Thyroid gland (tissue), 4 donors: ENCODE measurements around the gene GADD45GIP1. TPM values are rescaled to one million over a fixed set of nuclear protein-coding genes. Genes with fewer than 3 reads are reported as not detected.
"Not testable (repeated sequence)": the region's sequence is repeated elsewhere in the genome, so short reads cannot be mapped to it uniquely, and the experiment has no call there.

Experiments
- DNase-seq, 2 donors: peaks; one replicate each; pipeline ENCODE4 v3.0.0-alpha.2; 2019
- H3K27ac ChIP-seq, 3 donors: fragments of 200-600 bp; sonication (generic); 1 replicate in 2 of 3; 2 replicates in 1 of 3; pipeline ENCODE4 v1.5.1; 2016 to 2019; ENCODE audit warnings: mild to moderate bottlenecking in 1 of 3, moderate library complexity in 1 of 3
- H3K27me3 ChIP-seq: fragments of 200-600 bp; sonication (generic); one replicate; pipeline ENCODE4 v1.5.1; 2019
- H3K36me3 ChIP-seq, 2 donors: fragments of 200-600 bp; sonication (generic); one replicate each; pipeline ENCODE4 v1.5.1; 2016 to 2019
- H3K4me1 ChIP-seq, 2 donors: fragments of 200-600 bp; sonication (generic); one replicate each; pipeline ENCODE4 v1.5.1; 2017 to 2019
- H3K4me3 ChIP-seq, 3 donors: fragments of 200-600 bp; sonication (generic); replicated peaks in 1 of 3; 1 replicate in 2 of 3; 2 replicates in 1 of 3; pipeline ENCODE4 v1.5.1; 2016; ENCODE audit warnings: mild to moderate bottlenecking in 1 of 3
- H3K9me3 ChIP-seq: fragments of 200-600 bp; sonication (generic); one replicate; pipeline ENCODE4 v1.5.1; 2017
- CTCF ChIP-seq, 6 experiments: fragments of 200-600 bp in 3 of 6; fragments of 450-650 bp in 3 of 6; sonication (generic) in 3 of 6; IDR thresholded peaks; one replicate each; pipeline ENCODE4 v1.5.1; 2016 to 2019; ENCODE audit warnings: antibody characterized with exemption in 6 of 6, mild to moderate bottlenecking in 2 of 6, inconsistent platforms in 1 of 6, moderate library complexity in 1 of 6
- POLR2A ChIP-seq, 2 donors: fragments of 450-650 bp; IDR thresholded peaks; one replicate each; pipeline ENCODE4 v1.6.1; 2017; ENCODE audit warnings: antibody characterized with exemption in 2 of 2, mild to moderate bottlenecking in 2 of 2, moderate library complexity in 1 of 2
- WGBS, 2 donors: methylation state at CpG; one replicate each; pipeline ENCODE4 v1.1.5; 2017; 5-methylcytosine and 5-hydroxymethylcytosine counted together
- intact Hi-C: fragments of 100-400 bp; cut with DNase I; formaldehyde crosslinking; loops from one replicate; pipeline ENCODE4 v1.15.1; 2023
- total RNA-seq, 4 donors: library from RNA; depleted of rRNA; stranded (reverse); fragments of >200 nt; gene quantifications; one replicate each; pipeline ENCODE4 v1.2.3, GENCODE V29; 2016

The GADD45GIP1 gene
- total RNA-seq, 4 donors from 2014 or later: 31.8 to 68.3 (median 55.2) TPM

DNA sequence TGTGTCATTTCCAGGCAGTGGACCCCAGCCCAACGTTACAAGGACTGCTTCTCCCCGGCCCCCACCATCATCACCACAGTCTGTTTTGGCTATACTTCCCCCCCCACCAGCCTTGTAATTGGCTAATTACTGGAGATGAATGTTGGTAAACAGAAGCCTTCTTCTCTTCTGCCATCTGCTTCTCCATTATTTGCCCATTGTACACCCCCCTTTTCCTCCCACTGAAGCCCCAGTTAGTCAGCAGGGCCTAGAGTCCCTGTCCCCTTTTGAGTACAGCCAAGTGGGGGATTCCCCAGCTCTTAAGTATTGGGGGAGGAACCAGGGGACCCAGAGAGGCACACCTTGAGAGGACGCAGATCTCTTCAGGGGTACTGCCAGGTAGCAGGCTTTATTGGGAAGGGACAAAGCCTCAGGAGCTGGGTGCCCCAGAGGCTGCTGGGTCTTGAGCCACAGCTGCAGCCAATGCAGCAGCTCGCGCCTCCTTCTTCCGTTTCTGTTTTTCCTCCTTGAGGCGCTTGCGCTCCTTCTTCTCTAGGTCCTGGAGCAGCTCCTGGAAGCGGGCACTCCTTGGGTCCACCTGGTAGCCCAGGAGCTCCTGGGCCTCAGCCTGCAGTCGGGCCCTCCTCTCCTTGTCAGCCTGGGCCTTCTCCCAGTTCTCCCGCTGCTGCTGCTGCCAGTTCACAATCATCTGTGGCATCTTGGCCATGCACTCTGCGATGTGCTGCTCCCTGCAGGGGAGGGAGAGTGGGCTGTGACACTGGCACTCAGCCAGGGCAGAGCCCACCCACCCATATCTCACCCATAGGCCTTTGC is 3.0 kb downstream of the GADD45GIP1 start:
- Histone ChIP-seq H3K4me3 (no peak overlapping the region), H3K36me3 (peaks cover 39 to 44% of the 10 kb centered on the region in 2 donors), H3K27me3 (no peaks in the 10 kb centered on the region), H3K4me1 (peaks cover 9 to 27% of the 10 kb centered on the region in 2 donors), H3K27ac (peak overlapping the region in 2 of 3 donors; percentile 34 to 59), H3K9me3 (no peaks in the 10 kb centered on the region)
- no peak for DNase-seq
- intact Hi-C loops: no loop called here
- 70 to 76% methylated on average over 10 to 12 of the region's 12 CpGs for WGBS, 2 donors
- TF ChIP-seq CTCF (IDR thresholded peaks at IDR 0.05) (no peak), POLR2A (IDR thresholded peaks at IDR 0.05) (no peak)

DNA sequence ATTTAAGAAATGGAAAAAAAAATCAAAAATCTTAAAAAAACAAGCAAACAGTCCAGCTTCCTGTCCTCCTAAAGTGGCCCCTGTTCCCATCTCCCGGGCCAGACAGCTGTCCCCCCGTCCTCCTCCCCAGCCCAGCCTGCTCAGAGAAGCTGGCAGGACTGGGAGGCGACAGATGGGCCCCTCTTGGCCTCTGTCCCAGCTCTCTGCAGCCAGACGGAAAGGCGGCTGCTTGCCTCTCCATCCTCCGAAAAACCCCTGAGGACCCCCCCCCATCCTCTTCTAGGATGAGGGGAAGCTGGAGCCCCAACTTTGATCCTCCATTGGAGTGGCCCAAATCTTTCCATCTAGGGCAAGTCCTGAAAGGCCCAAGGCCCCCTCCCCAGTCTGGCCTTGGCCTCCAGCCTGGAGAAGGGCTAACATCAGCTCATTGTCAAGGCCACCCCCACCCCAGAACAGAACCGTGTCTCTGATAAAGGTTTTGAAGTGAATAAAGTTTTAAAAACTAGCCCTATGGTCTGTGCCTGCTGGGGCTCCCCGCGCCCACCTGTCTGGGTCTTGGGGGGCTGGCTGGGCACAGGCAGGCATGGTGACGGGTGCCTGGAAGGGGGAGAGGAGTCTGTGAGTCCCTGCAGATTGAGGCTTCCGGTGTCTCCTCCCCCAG is 3.8 kb downstream of the GADD45GIP1 start:
- TF ChIP-seq POLR2A (IDR thresholded peaks at IDR 0.05): no peak
- TF ChIP-seq CTCF (IDR thresholded peaks at IDR 0.05): no peak
- intact Hi-C loops: no loop called here
- no peak for DNase-seq
- Histone ChIP-seq H3K27ac (peak overlapping the region in 2 of 3 donors; percentile 34 to 59), H3K27me3 (no peaks in the 10 kb centered on the region), H3K9me3 (no peaks in the 10 kb centered on the region), H3K36me3 (peaks cover 46 to 52% of the 10 kb centered on the region in 2 donors), H3K4me3 (no peak overlapping the region), H3K4me1 (peaks cover 9 to 27% of the 10 kb centered on the region in 2 donors)
- WGBS, 2 donors: 53 to 60% methylated on average over 11 of the region's 11 CpGs

DNA sequence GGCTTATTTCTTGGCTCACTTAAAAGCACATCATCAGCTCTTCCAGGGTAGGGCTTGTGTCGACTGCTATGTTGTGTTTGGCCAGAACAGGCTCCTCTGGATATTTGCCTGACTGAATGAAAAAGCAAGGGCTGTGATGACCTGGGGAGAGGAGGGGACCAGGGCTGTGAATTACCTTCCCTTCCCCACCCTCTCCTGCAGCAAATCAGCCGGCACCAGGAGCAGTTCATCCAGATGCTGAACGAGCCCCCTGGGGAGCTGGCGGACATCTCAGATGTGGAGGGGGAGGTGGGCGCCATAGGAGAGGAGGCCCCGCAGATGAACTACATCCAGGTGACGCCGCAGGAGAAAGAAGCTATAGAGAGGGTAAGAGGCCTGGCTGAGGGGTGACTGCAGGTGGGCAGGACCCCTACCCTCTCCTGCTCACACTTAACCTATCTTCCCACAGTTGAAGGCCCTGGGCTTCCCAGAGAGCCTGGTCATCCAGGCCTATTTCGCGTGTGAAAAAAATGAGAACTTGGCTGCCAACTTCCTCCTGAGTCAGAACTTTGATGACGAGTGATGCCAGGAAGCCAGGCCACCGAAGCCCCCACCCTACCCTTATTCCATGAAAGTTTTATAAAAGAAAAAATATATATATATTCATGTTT is 4.4 kb downstream of the GADD45GIP1 start:
- WGBS, 2 donors: 63 to 73% methylated on average over 12 of the region's 12 CpGs
- TF ChIP-seq POLR2A (IDR thresholded peaks at IDR 0.05) (no peak), CTCF (IDR thresholded peaks at IDR 0.05) (no peak)
- H3K9me3 ChIP-seq: no peaks in the 10 kb centered on the region
- H3K27ac ChIP-seq: peak overlapping the region in 2 of 3 donors; percentile 34 to 59
- H3K36me3 ChIP-seq: peaks cover 52 to 56% of the 10 kb centered on the region in 2 donors
- no peak overlapping the region for H3K4me3 ChIP-seq
- H3K27me3 ChIP-seq: no peaks in the 10 kb centered on the region
- H3K4me1 ChIP-seq: peaks cover 9 to 27% of the 10 kb centered on the region in 2 donors
- intact Hi-C loops: no loop called here
- no peak for DNase-seq

DNA sequence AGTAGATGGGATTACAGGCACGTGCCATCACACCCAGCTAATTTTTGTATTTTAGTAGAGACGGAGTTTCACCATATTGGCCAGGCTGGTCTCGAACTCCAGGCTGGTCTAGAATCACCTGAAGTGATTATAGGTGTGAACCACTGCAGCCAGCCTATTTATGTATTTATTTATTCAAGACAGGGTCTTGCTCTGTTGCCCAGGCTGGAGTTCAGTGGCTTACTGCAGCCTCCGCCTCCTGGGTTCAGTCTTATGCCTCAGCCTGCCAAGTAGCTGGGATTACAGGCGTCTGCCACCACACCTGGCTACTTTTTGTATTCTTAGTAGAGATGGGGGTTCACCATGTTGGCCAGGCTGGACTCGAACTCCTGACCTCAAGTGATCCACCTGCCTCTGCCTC is 5.0 kb downstream of the GADD45GIP1 start:
- intact Hi-C loops, H3K4me3 ChIP-seq, DNase-seq, H3K9me3 ChIP-seq, H3K27me3 ChIP-seq: not testable (repeated sequence)
- 95 to 97% methylated on average over 6 of the region's 6 CpGs for WGBS, 2 donors
- Histone ChIP-seq H3K27ac (peak overlapping the region in 1 of 3 donors; percentile 34), H3K4me1 (peaks cover 11 to 28% of the 10 kb centered on the region in 2 donors), H3K36me3 (peaks cover 52 to 56% of the 10 kb centered on the region in 2 donors)

DNA sequence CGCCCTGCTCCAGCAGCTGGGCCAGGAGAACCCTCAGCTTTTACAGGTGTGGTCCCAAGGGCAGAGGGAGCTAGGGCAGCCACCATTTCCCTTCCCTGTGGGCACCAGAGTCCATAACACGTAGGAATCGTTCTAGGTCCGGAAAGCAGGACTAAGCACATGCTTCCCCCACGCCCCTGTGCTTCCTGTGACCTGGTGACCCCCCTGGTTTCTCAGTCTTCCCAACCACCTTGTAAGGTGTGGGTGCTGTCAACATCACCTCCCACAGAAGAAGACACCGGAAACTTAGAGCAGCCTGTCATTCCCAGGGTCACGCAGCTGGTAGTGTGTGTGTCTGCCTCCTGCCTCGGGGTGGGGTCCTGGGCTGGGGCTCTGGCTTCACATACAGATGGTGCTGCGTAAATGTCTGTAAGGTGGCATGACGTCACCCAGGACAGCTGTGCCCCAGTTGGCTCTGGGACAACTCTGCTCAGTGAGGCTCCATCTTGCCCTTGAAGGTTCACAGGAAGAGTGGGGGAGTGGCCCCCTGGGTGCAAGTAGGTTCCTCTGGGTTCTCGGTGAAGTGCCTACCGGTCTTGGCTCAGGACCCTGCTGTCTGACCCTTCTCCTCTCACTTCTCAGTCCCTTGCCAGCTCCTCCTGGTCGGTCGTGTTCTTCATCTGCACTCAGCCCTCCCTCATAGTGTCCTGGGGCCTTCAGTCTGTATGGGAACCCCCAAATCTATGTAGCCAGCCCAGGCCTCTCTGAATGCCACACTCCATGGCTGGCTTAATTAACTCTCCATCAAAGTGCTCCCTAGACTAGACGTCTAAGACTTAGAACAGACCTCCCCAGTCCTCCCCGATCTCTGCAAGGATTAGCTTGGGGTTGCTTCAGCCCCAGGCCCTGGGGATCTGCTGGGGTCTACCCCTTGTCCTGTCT is 7.4 kb downstream of the GADD45GIP1 start:
- WGBS, 2 donors: 86 to 89% methylated on average over 11 to 16 of the region's 16 CpGs
- peaks cover 18 to 26% of the 10 kb centered on the region in 2 donors for H3K4me1 ChIP-seq
- intact Hi-C loops: no loop called here
- no peaks in the 10 kb centered on the region for H3K27me3 ChIP-seq
- H3K9me3 ChIP-seq: no peaks in the 10 kb centered on the region
- no peak overlapping the region for H3K27ac ChIP-seq
- no peak overlapping the region for H3K4me3 ChIP-seq
- TF ChIP-seq CTCF (IDR thresholded peaks at IDR 0.05) (no peak), POLR2A (IDR thresholded peaks at IDR 0.05) (no peak)
- DNase-seq: no peak
- peaks cover 55 to 61% of the 10 kb centered on the region in 2 donors for H3K36me3 ChIP-seq
